Measurements from ENCODE around the gene ZNF716.

Gene ZNF716

GRCh38 chr7:57412168-57412567, 37.8 kb upstream of the ZNF716 start:
- POLR2A ChIA-PET: no interaction called here
- Histone ChIP-seq H3K27ac (ENCODE audit: insufficient read depth in 1 of 2, low read depth in 1 of 2, low read length in 2 of 2, poor library complexity in 1 of 2, severe bottlenecking in 2 of 2) (no peak overlapping the region), H3K9me3 (ENCODE audit: control extremely low read depth in 1 of 5, control insufficient read depth in 4 of 5, insufficient read depth in 2 of 5, low read depth in 1 of 5, low read length in 4 of 5) (peaks cover 0 to 42% (median 26%) of the 10 kb centered on the region in 5 experiments), H3K4me1 (ENCODE audit: control extremely low read depth in 1 of 4, control insufficient read depth in 4 of 4, insufficient read depth in 4 of 4, low read length in 3 of 4) (no peaks in the 10 kb centered on the region), H3K36me3 (ENCODE audit: control insufficient read depth in 4 of 4, insufficient read depth in 4 of 4, low read length in 3 of 4) (no peaks in the 10 kb centered on the region), H3K27me3 (replicated peaks in 2 of 5; ENCODE audit: control insufficient read depth in 4 of 5, insufficient read depth in 5 of 5, low read length in 4 of 5) (no peaks in the 10 kb centered on the region), H3K4me3 (ENCODE audit: control insufficient read depth in 1 of 7, extremely low read depth in 1 of 7, insufficient read depth in 4 of 7, low read depth in 2 of 7, low read length in 6 of 7) (no peak overlapping the region)
- no peak for DNase-seq
- CTCF ChIA-PET: no interaction called here
- WGBS (ENCODE audit: insufficient coverage): 67% methylated on average over 1 of the region's 6 CpGs

- no peaks in the 10 kb centered on the region for H3K4me1 ChIP-seq (ENCODE audit: control extremely low read depth in 1 of 4, control insufficient read depth in 4 of 4, insufficient read depth in 4 of 4, low read length in 3 of 4)
- no peak overlapping the region for H3K4me3 ChIP-seq (ENCODE audit: control insufficient read depth in 1 of 7, extremely low read depth in 1 of 7, insufficient read depth in 4 of 7, low read depth in 2 of 7, low read length in 6 of 7)
- H3K9me3 ChIP-seq (ENCODE audit: control extremely low read depth in 1 of 5, control insufficient read depth in 4 of 5, insufficient read depth in 2 of 5, low read depth in 1 of 5, low read length in 4 of 5): peaks cover 0 to 42% (median 26%) of the 10 kb centered on the region in 5 experiments
- no peaks in the 10 kb centered on the region for H3K36me3 ChIP-seq (ENCODE audit: control insufficient read depth in 4 of 4, insufficient read depth in 4 of 4, low read length in 3 of 4)
- WGBS (ENCODE audit: insufficient coverage): 80% methylated on average over 1 of the region's 3 CpGs
- no peaks in the 10 kb centered on the region for H3K27me3 ChIP-seq (replicated peaks in 2 of 5; ENCODE audit: control insufficient read depth in 4 of 5, insufficient read depth in 5 of 5, low read length in 4 of 5)
- ChIA-PET POLR2A (no interaction called here), CTCF (no interaction called here)
- DNase-seq: no peak
- H3K27ac ChIP-seq (ENCODE audit: insufficient read depth in 1 of 2, low read depth in 1 of 2, low read length in 2 of 2, poor library complexity in 1 of 2, severe bottlenecking in 2 of 2): no peak overlapping the region
Measured at GRCh38 chr7:57412618-57413017, 37.4 kb upstream of the ZNF716 start.

GRCh38 chr7:57413529-57414398, 36.2 kb upstream of the ZNF716 start:
- no peaks in the 10 kb centered on the region for H3K4me1 ChIP-seq (ENCODE audit: control extremely low read depth in 1 of 4, control insufficient read depth in 4 of 4, insufficient read depth in 4 of 4, low read length in 3 of 4)
- H3K27ac ChIP-seq (ENCODE audit: insufficient read depth in 1 of 2, low read depth in 1 of 2, low read length in 2 of 2, poor library complexity in 1 of 2, severe bottlenecking in 2 of 2): no peak overlapping the region
- whole genome bisulfite sequencing (ENCODE audit: insufficient coverage): no CpG with 5 or more reads among the region's 7 CpGs
- no peak for DNase-seq
- ChIA-PET POLR2A (no interaction called here), CTCF (no interaction called here)
- H3K4me3 ChIP-seq (ENCODE audit: control insufficient read depth in 1 of 7, extremely low read depth in 1 of 7, insufficient read depth in 4 of 7, low read depth in 2 of 7, low read length in 6 of 7): no peak overlapping the region
- no peaks in the 10 kb centered on the region for H3K36me3 ChIP-seq (ENCODE audit: control insufficient read depth in 4 of 4, insufficient read depth in 4 of 4, low read length in 3 of 4)
- peaks cover 0 to 42% (median 26%) of the 10 kb centered on the region in 5 experiments for H3K9me3 ChIP-seq (ENCODE audit: control extremely low read depth in 1 of 5, control insufficient read depth in 4 of 5, insufficient read depth in 2 of 5, low read depth in 1 of 5, low read length in 4 of 5)
- no peaks in the 10 kb centered on the region for H3K27me3 ChIP-seq (replicated peaks in 2 of 5; ENCODE audit: control insufficient read depth in 4 of 5, insufficient read depth in 5 of 5, low read length in 4 of 5)

- H3K9me3 ChIP-seq (ENCODE audit: control extremely low read depth in 1 of 5, control insufficient read depth in 4 of 5, insufficient read depth in 2 of 5, low read depth in 1 of 5, low read length in 4 of 5): peaks cover 0 to 41% (median 26%) of the 10 kb centered on the region in 5 experiments
- no peak for DNase-seq
Measured at GRCh38 chr7:57414415-57414814, 35.6 kb upstream of the ZNF716 start.

GRCh38 chr7:57414852-57415251, 35.1 kb upstream of the ZNF716 start:
- POLR2A ChIA-PET: no interaction called here
- Histone ChIP-seq H3K9me3 (ENCODE audit: control extremely low read depth in 1 of 5, control insufficient read depth in 4 of 5, insufficient read depth in 2 of 5, low read depth in 1 of 5, low read length in 4 of 5) (peaks cover 0 to 41% (median 26%) of the 10 kb centered on the region in 5 experiments), H3K36me3 (ENCODE audit: control insufficient read depth in 4 of 4, insufficient read depth in 4 of 4, low read length in 3 of 4) (no peaks in the 10 kb centered on the region), H3K27ac (ENCODE audit: insufficient read depth in 1 of 2, low read depth in 1 of 2, low read length in 2 of 2, poor library complexity in 1 of 2, severe bottlenecking in 2 of 2) (no peak overlapping the region), H3K27me3 (replicated peaks in 2 of 5; ENCODE audit: control insufficient read depth in 4 of 5, insufficient read depth in 5 of 5, low read length in 4 of 5) (no peaks in the 10 kb centered on the region), H3K4me1 (ENCODE audit: control extremely low read depth in 1 of 4, control insufficient read depth in 4 of 4, insufficient read depth in 4 of 4, low read length in 3 of 4) (no peaks in the 10 kb centered on the region), H3K4me3 (ENCODE audit: control insufficient read depth in 1 of 7, extremely low read depth in 1 of 7, insufficient read depth in 4 of 7, low read depth in 2 of 7, low read length in 6 of 7) (no peak overlapping the region)
- DNase-seq: no peak
- 80% methylated on average over 1 of the region's 1 CpG for WGBS (ENCODE audit: insufficient coverage)
- CTCF ChIA-PET: no interaction called here

More at GRCh38 chr7:57414415-57414814, 35.6 kb upstream of the ZNF716 start:
- ChIA-PET POLR2A (no interaction called here), CTCF (no interaction called here)
- Histone ChIP-seq H3K27me3 (replicated peaks in 2 of 5; ENCODE audit: control insufficient read depth in 4 of 5, insufficient read depth in 5 of 5, low read length in 4 of 5) (no peaks in the 10 kb centered on the region), H3K4me1 (ENCODE audit: control extremely low read depth in 1 of 4, control insufficient read depth in 4 of 4, insufficient read depth in 4 of 4, low read length in 3 of 4) (no peaks in the 10 kb centered on the region), H3K27ac (ENCODE audit: insufficient read depth in 1 of 2, low read depth in 1 of 2, low read length in 2 of 2, poor library complexity in 1 of 2, severe bottlenecking in 2 of 2) (no peak overlapping the region), H3K36me3 (ENCODE audit: control insufficient read depth in 4 of 4, insufficient read depth in 4 of 4, low read length in 3 of 4) (no peaks in the 10 kb centered on the region), H3K4me3 (ENCODE audit: control insufficient read depth in 1 of 7, extremely low read depth in 1 of 7, insufficient read depth in 4 of 7, low read depth in 2 of 7, low read length in 6 of 7) (no peak overlapping the region)
- WGBS (ENCODE audit: insufficient coverage): no CpG with 5 or more reads among the region's 6 CpGs

GRCh38 chr7:57415326-57415725, 34.7 kb upstream of the ZNF716 start:
- Histone ChIP-seq H3K9me3 (ENCODE audit: control extremely low read depth in 1 of 5, control insufficient read depth in 4 of 5, insufficient read depth in 2 of 5, low read depth in 1 of 5, low read length in 4 of 5) (peaks cover 0 to 41% (median 24%) of the 10 kb centered on the region in 5 experiments), H3K4me1 (ENCODE audit: control extremely low read depth in 1 of 4, control insufficient read depth in 4 of 4, insufficient read depth in 4 of 4, low read length in 3 of 4) (no peaks in the 10 kb centered on the region), H3K36me3 (ENCODE audit: control insufficient read depth in 4 of 4, insufficient read depth in 4 of 4, low read length in 3 of 4) (no peaks in the 10 kb centered on the region), H3K27ac (ENCODE audit: insufficient read depth in 1 of 2, low read depth in 1 of 2, low read length in 2 of 2, poor library complexity in 1 of 2, severe bottlenecking in 2 of 2) (no peak overlapping the region), H3K27me3 (replicated peaks in 2 of 5; ENCODE audit: control insufficient read depth in 4 of 5, insufficient read depth in 5 of 5, low read length in 4 of 5) (no peaks in the 10 kb centered on the region), H3K4me3 (ENCODE audit: control insufficient read depth in 1 of 7, extremely low read depth in 1 of 7, insufficient read depth in 4 of 7, low read depth in 2 of 7, low read length in 6 of 7) (no peak overlapping the region)
- POLR2A ChIA-PET: no interaction called here
- 81% methylated on average over 4 of the region's 5 CpGs for WGBS (ENCODE audit: insufficient coverage)
- no peak for DNase-seq
- CTCF ChIA-PET: interaction anchor here (0.7 kb wide), 1 partner anchor 13 kb away, joined by 3 read pairs; no protein-coding TSS in a partner anchor

GRCh38 chr7:57415730-57416129, 34.2 kb upstream of the ZNF716 start:
- H3K4me1 ChIP-seq (ENCODE audit: control extremely low read depth in 1 of 4, control insufficient read depth in 4 of 4, insufficient read depth in 4 of 4, low read length in 3 of 4): no peaks in the 10 kb centered on the region
- no peak for DNase-seq
- peaks cover 0 to 41% (median 24%) of the 10 kb centered on the region in 5 experiments for H3K9me3 ChIP-seq (ENCODE audit: control extremely low read depth in 1 of 5, control insufficient read depth in 4 of 5, insufficient read depth in 2 of 5, low read depth in 1 of 5, low read length in 4 of 5)
- H3K27me3 ChIP-seq (replicated peaks in 2 of 5; ENCODE audit: control insufficient read depth in 4 of 5, insufficient read depth in 5 of 5, low read length in 4 of 5): no peaks in the 10 kb centered on the region
- ChIA-PET CTCF (interaction anchor here (0.7 kb wide), 1 partner anchor 13 kb away, joined by 3 read pairs; no protein-coding TSS in a partner anchor), POLR2A (no interaction called here)
- WGBS (ENCODE audit: insufficient coverage): 65% methylated on average over 4 of the region's 9 CpGs
- H3K27ac ChIP-seq (ENCODE audit: insufficient read depth in 1 of 2, low read depth in 1 of 2, low read length in 2 of 2, poor library complexity in 1 of 2, severe bottlenecking in 2 of 2): no peak overlapping the region
- H3K4me3 ChIP-seq (ENCODE audit: control insufficient read depth in 1 of 7, extremely low read depth in 1 of 7, insufficient read depth in 4 of 7, low read depth in 2 of 7, low read length in 6 of 7): no peak overlapping the region
- H3K36me3 ChIP-seq (ENCODE audit: control insufficient read depth in 4 of 4, insufficient read depth in 4 of 4, low read length in 3 of 4): no peaks in the 10 kb centered on the region
